ENCODE results near the gene INTS6L.
"Not testable (repeated sequence)": the region's sequence is repeated elsewhere in the genome, so short reads cannot be mapped to it uniquely, and the experiment has no call there.

The INTS6L gene

GRCh38 chrX:135547767-135548166, 27.3 kb downstream of the INTS6L start:
- H3K9me3 Mint-ChIP-seq = no peaks in the 10 kb centered on the region
- no peak overlapping the region for H3K27ac Mint-ChIP-seq
- H3K36me3 Mint-ChIP-seq = peaks cover 11% of the 10 kb centered on the region
- no peaks in the 10 kb centered on the region for H3K27me3 Mint-ChIP-seq
- H3K4me3 Mint-ChIP-seq = no peak overlapping the region
- peaks cover 24% of the 10 kb centered on the region for H3K4me1 Mint-ChIP-seq

- peaks cover 7% of the 10 kb centered on the region for H3K4me1 Mint-ChIP-seq
- no peak overlapping the region for H3K4me3 Mint-ChIP-seq
- H3K27ac Mint-ChIP-seq = peak overlapping the region; percentile 24
- H3K9me3 Mint-ChIP-seq = no peaks in the 10 kb centered on the region
- H3K36me3 Mint-ChIP-seq = peaks cover 15% of the 10 kb centered on the region
- no peaks in the 10 kb centered on the region for H3K27me3 Mint-ChIP-seq
Observed at GRCh38 chrX:135549519-135549918, 29.1 kb downstream of the INTS6L start.

DNA sequence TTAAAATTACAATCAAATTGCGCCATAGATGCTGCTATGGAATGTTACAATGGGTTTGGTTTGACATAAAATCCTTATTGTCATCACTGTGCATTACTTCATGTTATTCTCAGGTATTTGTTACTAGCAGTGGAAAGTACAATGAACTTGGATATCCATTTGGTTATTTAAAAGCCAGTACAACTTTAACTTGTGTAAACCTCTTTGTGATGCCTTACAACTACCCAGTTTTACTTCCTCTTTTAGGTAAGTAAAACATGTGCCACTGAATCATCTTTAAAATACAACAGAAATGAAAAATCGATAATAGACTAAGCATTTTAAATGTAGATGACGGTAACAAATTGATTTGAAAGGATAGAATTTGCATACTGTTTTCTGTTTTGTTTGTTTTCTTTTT, 35.6 kb downstream of the INTS6L start:
- H3K9me3 Mint-ChIP-seq = no peaks in the 10 kb centered on the region
- H3K27me3 Mint-ChIP-seq = no peaks in the 10 kb centered on the region
- H3K27ac Mint-ChIP-seq = no peak overlapping the region
- H3K36me3 Mint-ChIP-seq = peaks cover 15% of the 10 kb centered on the region
- no peak overlapping the region for H3K4me3 Mint-ChIP-seq
- no peaks in the 10 kb centered on the region for H3K4me1 Mint-ChIP-seq

GRCh38 chrX:135557344-135557743, 36.9 kb downstream of the INTS6L start:
- Mint-ChIP-seq H3K4me1 (no peaks in the 10 kb centered on the region), H3K27ac (no peak overlapping the region), H3K27me3 (no peaks in the 10 kb centered on the region), H3K4me3 (no peak overlapping the region), H3K36me3 (peaks cover 13% of the 10 kb centered on the region), H3K9me3 (no peaks in the 10 kb centered on the region)

GRCh38 chrX:135572436-135572835, 52.0 kb downstream of the INTS6L start:
- no peak overlapping the region for H3K4me3 Mint-ChIP-seq
- no peaks in the 10 kb centered on the region for H3K9me3 Mint-ChIP-seq
- H3K27ac Mint-ChIP-seq = no peak overlapping the region
- no peaks in the 10 kb centered on the region for H3K27me3 Mint-ChIP-seq
- H3K4me1 Mint-ChIP-seq = peaks cover 3% of the 10 kb centered on the region
- peaks cover 2% of the 10 kb centered on the region for H3K36me3 Mint-ChIP-seq

DNA sequence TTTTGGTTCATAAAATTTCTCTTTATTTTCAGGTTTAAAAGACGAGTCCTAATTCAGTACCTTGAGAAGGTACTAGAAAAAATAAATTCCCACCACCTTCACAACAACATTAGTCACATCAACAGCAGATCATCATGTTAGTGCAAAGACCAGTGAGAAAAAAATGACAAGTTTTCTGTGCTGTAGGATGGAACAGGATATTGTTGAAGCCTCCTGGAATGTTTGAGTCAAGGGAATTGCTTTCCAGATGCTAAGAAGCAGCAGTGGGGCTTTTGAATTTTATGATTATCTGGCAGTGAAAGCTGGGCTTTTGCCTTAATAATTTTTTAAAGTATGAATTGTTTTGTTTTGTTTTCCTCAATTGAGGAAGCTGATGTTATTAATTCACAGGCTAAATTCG, 61.0 kb downstream of the INTS6L start:
- Mint-ChIP-seq H3K27me3 (no peaks in the 10 kb centered on the region), H3K27ac (no peak overlapping the region), H3K9me3 (no peaks in the 10 kb centered on the region), H3K4me3 (no peak overlapping the region), H3K36me3 (peaks cover 2% of the 10 kb centered on the region), H3K4me1 (peaks cover 3% of the 10 kb centered on the region)

DNA sequence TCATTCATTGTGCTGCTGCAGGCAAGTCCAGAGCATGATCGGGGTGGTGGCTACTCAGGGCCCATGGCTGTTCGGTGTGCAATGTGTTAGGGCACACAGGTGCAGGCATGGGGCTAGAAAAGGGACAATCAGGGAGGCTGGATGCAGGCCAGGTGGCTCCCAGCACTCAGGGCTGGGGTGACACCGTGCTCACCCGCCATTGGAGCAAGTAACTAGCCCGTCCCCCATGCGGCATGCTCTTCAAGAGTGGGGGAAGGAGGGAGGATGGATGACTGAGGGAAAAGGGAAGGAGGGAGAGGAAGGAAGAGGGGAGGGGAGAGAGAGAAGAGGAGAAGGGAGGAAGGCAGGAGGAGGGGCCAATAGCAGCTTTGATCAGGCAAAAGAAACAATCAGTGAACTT, 64.7 kb downstream of the INTS6L start:
- H3K9me3 Mint-ChIP-seq = no peaks in the 10 kb centered on the region
- H3K4me1 Mint-ChIP-seq = no peaks in the 10 kb centered on the region
- H3K27ac Mint-ChIP-seq = no peak overlapping the region

DNA sequence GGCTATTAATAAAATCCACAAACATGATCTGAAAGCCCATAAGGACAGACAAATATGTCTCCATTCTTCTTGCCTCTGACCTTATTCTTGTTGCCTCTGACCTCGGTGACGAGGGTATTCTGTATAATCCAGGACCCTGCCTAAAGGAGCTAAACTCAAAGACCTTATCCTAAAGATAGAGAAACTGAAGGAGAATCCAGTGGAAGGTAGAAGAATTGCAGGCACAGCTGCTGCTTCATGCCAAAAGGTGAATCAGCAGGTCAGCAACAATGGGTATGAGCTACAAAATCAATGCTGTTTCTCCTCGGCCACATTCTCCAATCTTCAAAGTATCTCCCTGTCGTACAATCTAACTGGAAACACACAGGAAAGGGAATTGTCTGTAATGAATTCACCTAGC, 71.4 kb downstream of the INTS6L start:
- Mint-ChIP-seq H3K27ac (no peak overlapping the region), H3K27me3 (peaks cover 5% of the 10 kb centered on the region), H3K4me3 (no peak overlapping the region), H3K36me3 (no peaks in the 10 kb centered on the region), H3K9me3 (no peaks in the 10 kb centered on the region), H3K4me1 (no peaks in the 10 kb centered on the region)

More for the DNA sequence above, 64.7 kb downstream of the INTS6L start:
- Mint-ChIP-seq H3K27me3 (no peaks in the 10 kb centered on the region), H3K36me3 (no peaks in the 10 kb centered on the region), H3K4me3 (no peak overlapping the region)

DNA sequence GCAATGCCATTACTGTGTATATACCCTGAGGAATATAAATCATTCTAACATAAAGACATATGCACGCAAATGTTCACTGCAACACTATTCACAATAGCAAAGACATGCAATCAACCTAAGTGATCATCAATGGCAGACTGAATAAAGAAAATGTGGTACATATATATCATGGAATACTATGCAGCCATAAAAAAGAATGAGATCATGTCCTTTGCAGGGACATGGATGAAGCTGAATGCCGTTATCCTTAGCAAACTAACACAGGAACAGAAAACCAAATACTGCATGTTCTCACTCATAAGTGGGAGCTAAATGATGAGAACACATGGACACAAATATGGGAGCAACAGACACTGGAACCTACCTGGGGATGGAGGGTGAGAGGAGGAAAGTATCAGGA, 73.6 kb downstream of the INTS6L start:
- not testable (repeated sequence) for H3K9me3 Mint-ChIP-seq, H3K27me3 Mint-ChIP-seq, H3K27ac Mint-ChIP-seq, H3K36me3 Mint-ChIP-seq, H3K4me1 Mint-ChIP-seq, H3K4me3 Mint-ChIP-seq

DNA sequence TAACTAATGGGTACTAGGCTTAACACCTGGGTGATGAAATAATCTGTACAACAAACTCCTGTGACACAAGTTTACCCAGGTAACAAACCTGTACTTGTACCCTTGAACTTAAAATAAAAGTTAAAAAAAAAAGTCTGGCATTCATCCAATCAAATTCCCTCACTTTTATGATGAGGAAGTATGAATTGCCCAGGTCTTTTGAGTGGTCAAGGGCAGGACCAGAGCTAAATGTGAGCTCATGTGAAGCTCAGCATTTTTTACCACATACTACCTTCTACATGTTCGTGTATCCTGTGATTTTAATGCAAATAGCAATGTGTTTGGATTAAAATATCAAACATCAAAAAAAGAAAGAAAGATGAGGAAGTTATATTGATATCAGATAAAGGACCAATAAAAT, 74.0 kb downstream of the INTS6L start:
- not testable (repeated sequence) for H3K36me3 Mint-ChIP-seq, H3K4me3 Mint-ChIP-seq, H3K9me3 Mint-ChIP-seq, H3K27me3 Mint-ChIP-seq, H3K4me1 Mint-ChIP-seq, H3K27ac Mint-ChIP-seq

GRCh38 chrX:135595543-135595942, 75.1 kb downstream of the INTS6L start:
- H3K27me3 Mint-ChIP-seq = peaks cover 8% of the 10 kb centered on the region
- H3K4me1 Mint-ChIP-seq = no peaks in the 10 kb centered on the region
- H3K9me3 Mint-ChIP-seq = no peaks in the 10 kb centered on the region
- H3K27ac Mint-ChIP-seq = no peak overlapping the region
- H3K4me3 Mint-ChIP-seq = no peak overlapping the region
- no peaks in the 10 kb centered on the region for H3K36me3 Mint-ChIP-seq

DNA sequence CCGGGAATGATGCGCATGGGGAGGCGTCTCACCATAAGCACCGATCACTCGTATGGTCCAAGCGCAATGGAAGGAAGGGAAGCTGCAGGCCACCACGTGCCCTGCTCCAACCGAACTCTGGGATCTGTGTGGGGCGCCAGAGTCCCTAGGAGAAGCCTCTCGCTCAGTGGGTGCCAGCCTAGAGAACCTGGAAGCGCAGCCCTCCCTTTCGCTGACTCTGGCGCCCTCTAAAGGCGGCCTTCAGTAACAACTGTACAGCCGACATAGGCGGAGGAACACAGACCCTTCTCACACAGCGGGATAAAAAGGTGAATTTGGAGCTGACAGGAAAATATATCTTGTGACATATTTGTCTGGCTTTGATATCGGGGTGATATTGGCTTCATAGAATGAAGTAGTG, 76.0 kb downstream of the INTS6L start:
- Mint-ChIP-seq H3K4me1 (no peaks in the 10 kb centered on the region), H3K27me3 (peaks cover 8% of the 10 kb centered on the region), H3K4me3 (no peak overlapping the region), H3K9me3 (no peaks in the 10 kb centered on the region), H3K27ac (no peak overlapping the region), H3K36me3 (no peaks in the 10 kb centered on the region)

DNA sequence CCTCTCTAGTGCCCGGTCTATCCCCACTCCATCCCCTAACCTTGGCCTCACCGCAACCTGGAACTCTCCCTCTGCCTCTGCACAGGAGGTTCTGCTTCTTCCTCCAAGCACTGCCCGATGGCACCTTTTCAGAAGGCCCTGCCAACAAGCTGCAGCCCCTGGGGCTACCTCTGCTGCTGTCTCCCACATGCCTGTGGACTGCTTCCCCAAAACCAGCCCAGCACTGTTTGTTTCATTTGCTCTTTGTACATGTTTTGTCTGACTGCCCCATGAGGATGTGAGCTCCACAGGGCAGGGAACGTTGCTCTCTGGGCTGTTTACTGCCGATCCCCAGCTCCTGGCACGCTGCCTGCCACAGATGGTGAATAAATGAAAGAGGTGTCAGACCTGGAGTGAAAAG, 85.4 kb downstream of the INTS6L start:
- H3K9me3 Mint-ChIP-seq = no peaks in the 10 kb centered on the region
- H3K27ac Mint-ChIP-seq = no peak overlapping the region
- no peaks in the 10 kb centered on the region for H3K36me3 Mint-ChIP-seq
- peaks cover 4% of the 10 kb centered on the region for H3K27me3 Mint-ChIP-seq
- no peaks in the 10 kb centered on the region for H3K4me1 Mint-ChIP-seq
- H3K4me3 Mint-ChIP-seq = no peak overlapping the region

- not testable (repeated sequence) for H3K27me3 Mint-ChIP-seq, H3K27ac Mint-ChIP-seq, H3K4me1 Mint-ChIP-seq, H3K4me3 Mint-ChIP-seq, H3K9me3 Mint-ChIP-seq, H3K36me3 Mint-ChIP-seq
Observed at GRCh38 chrX:135624408-135625204, 104.1 kb downstream of the INTS6L start.

GRCh38 chrX:135625995-135626394, 105.5 kb downstream of the INTS6L start:
- Mint-ChIP-seq H3K36me3 (no peaks in the 10 kb centered on the region), H3K27ac (no peak overlapping the region), H3K27me3 (no peaks in the 10 kb centered on the region), H3K4me3 (no peak overlapping the region), H3K4me1 (no peaks in the 10 kb centered on the region), H3K9me3 (no peaks in the 10 kb centered on the region)

GRCh38 chrX:135629342-135629741, 108.9 kb downstream of the INTS6L start:
- Mint-ChIP-seq H3K27me3 (no peaks in the 10 kb centered on the region), H3K4me1 (no peaks in the 10 kb centered on the region), H3K4me3 (no peak overlapping the region), H3K9me3 (no peaks in the 10 kb centered on the region), H3K27ac (no peak overlapping the region), H3K36me3 (no peaks in the 10 kb centered on the region)
